Brain microvascular endothelial cell (primary cell): ENCODE measurements around the gene PCDH15.

Experiments
- DNase-seq: peaks from one replicate; pipeline ENCODE4 v3.0.0-alpha.2; 2020
- H3K27ac ChIP-seq: fragments of 250-450 bp; sonication (Bioruptor Pico); 2 replicates; pipeline ENCODE4 v1.5.1; 2020; ENCODE audit warnings: mild to moderate bottlenecking, moderate library complexity
- H3K27me3 ChIP-seq: fragments of 250-450 bp; sonication (Bioruptor Pico); replicated peaks from 2 replicates; pipeline ENCODE4 v1.5.1; 2020; ENCODE audit warnings: mild to moderate bottlenecking
- H3K36me3 ChIP-seq: fragments of 250-450 bp; sonication (Bioruptor Pico); replicated peaks from 2 replicates; pipeline ENCODE4 v1.5.1; 2020; ENCODE audit warnings: mild to moderate bottlenecking
- H3K4me3 ChIP-seq: 2 replicates; pipeline ENCODE4 v1.5.1; 2011; ENCODE audit warnings: low read depth, mild to moderate bottlenecking, control low read depth, low read length, moderate library complexity
- CTCF ChIP-seq: IDR thresholded peaks from 2 replicates; pipeline ENCODE4 v1.5.1; 2011; ENCODE audit warnings: low read depth, mild to moderate bottlenecking, moderate library complexity, low read length, control low read depth, inconsistent platforms; ENCODE audit errors: missing control alignments
- in situ Hi-C: cut with HindIII; loops from 2 replicates; pipeline ENCODE4 v1.10.0; 2017; ENCODE audit warnings: low sequenced_read_pairs, low pct_ligation_motif_present

Gene PCDH15

GRCh38 chr10:54064215-54064614 is 736.8 kb downstream of the PCDH15 start:
- Histone ChIP-seq H3K4me3 (no peak overlapping the region), H3K36me3 (no peaks in the 10 kb centered on the region), H3K27me3 (no peaks in the 10 kb centered on the region), H3K27ac (no peak overlapping the region)
- no peak for DNase-seq
- no peak for TF ChIP-seq CTCF
- in situ Hi-C loops, result no loop called here

- no peak for DNase-seq
- Histone ChIP-seq H3K27me3 (no peaks in the 10 kb centered on the region), H3K27ac (no peak overlapping the region), H3K4me3 (no peak overlapping the region), H3K36me3 (no peaks in the 10 kb centered on the region)
- no peak for TF ChIP-seq CTCF
- in situ Hi-C loops, result no loop called here
Measured at GRCh38 chr10:54063514-54063913, 737.5 kb downstream of the PCDH15 start.

GRCh38 chr10:54060572-54060971 is 740.5 kb downstream of the PCDH15 start:
- Histone ChIP-seq H3K36me3 (no peaks in the 10 kb centered on the region), H3K27ac (no peak overlapping the region), H3K4me3 (no peak overlapping the region), H3K27me3 (no peaks in the 10 kb centered on the region)
- no peak for TF ChIP-seq CTCF
- no peak for DNase-seq
- in situ Hi-C loops, result no loop called here

- no peak overlapping the region for H3K27ac ChIP-seq
- no peaks in the 10 kb centered on the region for H3K27me3 ChIP-seq
- in situ Hi-C loops, result no loop called here
- H3K4me3 ChIP-seq, result no peak overlapping the region
- no peak for TF ChIP-seq CTCF
- no peaks in the 10 kb centered on the region for H3K36me3 ChIP-seq
- DNase-seq, result no peak
Measured at GRCh38 chr10:54057357-54057756, 743.7 kb downstream of the PCDH15 start.

- Histone ChIP-seq H3K27ac (no peak overlapping the region), H3K4me3 (no peak overlapping the region), H3K27me3 (no peaks in the 10 kb centered on the region), H3K36me3 (no peaks in the 10 kb centered on the region)
- DNase-seq, result no peak
- in situ Hi-C loops, result no loop called here
- TF ChIP-seq CTCF, result no peak
Measured at GRCh38 chr10:54026340-54026739, 774.7 kb downstream of the PCDH15 start.

GRCh38 chr10:54011117-54011516 is 789.9 kb downstream of the PCDH15 start:
- in situ Hi-C loops, result no loop called here
- TF ChIP-seq CTCF, result no peak
- no peak for DNase-seq
- Histone ChIP-seq H3K27ac (no peak overlapping the region), H3K4me3 (no peak overlapping the region), H3K27me3 (no peaks in the 10 kb centered on the region), H3K36me3 (no peaks in the 10 kb centered on the region)
